Neuronal stem cell (in vitro differentiated cells): ENCODE data around the gene EPHA2.

Experiments
- DNase-seq: peaks from one replicate; pipeline ENCODE4 v3.0.0-alpha.2; 2013; ENCODE audit warnings: low spot score
- H2AFZ ChIP-seq: one replicate; pipeline ENCODE4 v1.6.1; 2013; ENCODE audit warnings: mild to moderate bottlenecking, low read length, inconsistent platforms
- H2AK5ac ChIP-seq: 2 replicates; pipeline ENCODE4 v1.6.1; 2013; ENCODE audit warnings: low read depth, mild to moderate bottlenecking, inconsistent platforms, low read length, moderate library complexity, mixed read lengths
- H2BK120ac ChIP-seq: 2 replicates; pipeline ENCODE4 v1.6.1; 2013; ENCODE audit warnings: low read depth, mild to moderate bottlenecking, inconsistent platforms, low read length, moderate library complexity, mixed read lengths
- H2BK12ac ChIP-seq: one replicate; pipeline ENCODE4 v1.6.1; 2013; ENCODE audit warnings: low read length, inconsistent platforms
- H2BK15ac ChIP-seq: 2 replicates; pipeline ENCODE4 v1.6.1; 2013; ENCODE audit warnings: mild to moderate bottlenecking, low read length, inconsistent platforms, mixed read lengths
- H2BK5ac ChIP-seq: one replicate; pipeline ENCODE4 v1.6.1; 2013; ENCODE audit warnings: inconsistent platforms, mild to moderate bottlenecking, low read length, moderate library complexity
- H3K14ac ChIP-seq: one replicate; pipeline ENCODE4 v1.6.1; 2013; ENCODE audit warnings: low read length, inconsistent platforms
- H3K18ac ChIP-seq: 2 replicates; pipeline ENCODE4 v1.6.1; 2013; ENCODE audit warnings: low read length, inconsistent platforms
- H3K23ac ChIP-seq: 2 replicates; pipeline ENCODE4 v1.6.1; 2013; ENCODE audit warnings: low read depth, mild to moderate bottlenecking, mixed read lengths, low read length, inconsistent platforms; ENCODE audit not compliant: poor library complexity
- H3K27ac ChIP-seq: replicated peaks from 3 replicates; pipeline ENCODE4 v1.5.1; 2013; ENCODE audit warnings: low read length, inconsistent platforms
- H3K27me3 ChIP-seq, 3 experiments: 2 replicates each; pipeline ENCODE4 v1.6.1; 2013; ENCODE audit warnings: low read length in 3 of 3, mild to moderate bottlenecking in 2 of 3, inconsistent platforms in 1 of 3, low read depth in 1 of 3, mixed read lengths in 1 of 3, moderate library complexity in 1 of 3; ENCODE audit not compliant: control insufficient read depth in 3 of 3, insufficient read depth in 3 of 3
- H3K36me3 ChIP-seq, 2 donors: replicated peaks in 1 of 2; 2 replicates each; pipeline ENCODE4 v1.6.1; 2013; ENCODE audit warnings: low read length in 2 of 2; ENCODE audit not compliant: control insufficient read depth in 2 of 2, insufficient read depth in 2 of 2
- H3K4ac ChIP-seq: 2 replicates; pipeline ENCODE4 v1.6.1; 2013; ENCODE audit warnings: inconsistent platforms, mild to moderate bottlenecking, low read length, moderate library complexity
- H3K4me1 ChIP-seq, 2 donors: 1 replicate in 1 of 2; 2 replicates in 1 of 2; pipeline ENCODE4 v1.6.1; 2013; ENCODE audit warnings: low read length in 2 of 2, low read depth in 1 of 2; ENCODE audit not compliant: control insufficient read depth in 2 of 2, insufficient read depth in 1 of 2
- H3K4me2 ChIP-seq: one replicate; pipeline ENCODE4 v1.6.1; 2013; ENCODE audit warnings: mild to moderate bottlenecking, low read length, inconsistent platforms; ENCODE audit not compliant: insufficient read depth, poor library complexity, severe bottlenecking
- H3K4me3 ChIP-seq, 2 donors: 2 replicates each; pipeline ENCODE4 v1.5.1; 2013; ENCODE audit warnings: low read length in 2 of 2, mild to moderate bottlenecking in 2 of 2, inconsistent platforms in 1 of 2, moderate library complexity in 1 of 2
- H3K79me1 ChIP-seq: one replicate; pipeline ENCODE4 v1.6.1; 2013; ENCODE audit warnings: low read depth, mild to moderate bottlenecking, inconsistent platforms, low read length, moderate library complexity
- H3K9ac ChIP-seq: one replicate; pipeline ENCODE4 v1.6.1; 2013; ENCODE audit warnings: mild to moderate bottlenecking, low read depth, low read length, inconsistent platforms; ENCODE audit not compliant: poor library complexity
- H3K9me3 ChIP-seq, 2 donors: replicated peaks in 1 of 2; 2 replicates each; pipeline versions ENCODE3 to v1.6.1; 2013; ENCODE audit warnings: low read length in 2 of 2, mild to moderate bottlenecking in 2 of 2, inconsistent platforms in 1 of 2, low read depth in 1 of 2, mixed read lengths in 1 of 2, moderate library complexity in 1 of 2; ENCODE audit not compliant: control insufficient read depth in 2 of 2, insufficient read depth in 1 of 2
- H4K8ac ChIP-seq: one replicate; pipeline ENCODE4 v1.6.1; 2013; ENCODE audit warnings: low read depth, mild to moderate bottlenecking, inconsistent platforms, low read length, moderate library complexity
- H4K91ac ChIP-seq: one replicate; pipeline ENCODE4 v1.6.1; 2013; ENCODE audit warnings: low read length, low read depth, mild to moderate bottlenecking, inconsistent platforms; ENCODE audit not compliant: poor library complexity
- WGBS, 2 donors: extraction: QIAGEN DNeasy Blood & Tissue Kit; methylation state at CpG; one replicate each; pipeline ENCODE4 v1.1.7; 2013; ENCODE audit warnings: missing lambda C conversion rate in 2 of 2, mixed read lengths in 1 of 2; ENCODE audit not compliant: insufficient read length in 2 of 2, insufficient replicate concordance in 1 of 2; ENCODE audit errors: extremely low coverage in 2 of 2; 5-methylcytosine and 5-hydroxymethylcytosine counted together

EPHA2 gene

GRCh38 chr1:16134066-16134801, 21.6 kb downstream of the EPHA2 start:
- Histone ChIP-seq H3K18ac (no peak overlapping the region), H3K4me2 (no peak overlapping the region), H3K14ac (no peak overlapping the region), H4K8ac (no peak overlapping the region), H3K4ac (no peak overlapping the region), H3K4me1 (no peaks in the 10 kb centered on the region), H3K9me3 (peaks cover 0 to 2% of the 10 kb centered on the region in 2 donors), H2BK12ac (no peak overlapping the region), H3K4me3 (no peak overlapping the region), H2AFZ (no peak overlapping the region), H2BK15ac (no peak overlapping the region), H4K91ac (no peak overlapping the region), H2BK120ac (no peak overlapping the region), H3K27me3 (no peaks in the 10 kb centered on the region), H3K9ac (peak overlapping the region; percentile 12), H3K36me3 (peaks cover 83 to 92% of the 10 kb centered on the region in 2 donors), H2AK5ac (no peak overlapping the region), H3K23ac (peak overlapping the region; percentile 25), H3K79me1 (peaks cover 32% of the 10 kb centered on the region), H3K27ac (no peak overlapping the region), H2BK5ac (no peak overlapping the region)
- WGBS, 2 donors, result no CpG with 5 or more reads among the region's 33 CpGs
- no peak for DNase-seq

DNA sequence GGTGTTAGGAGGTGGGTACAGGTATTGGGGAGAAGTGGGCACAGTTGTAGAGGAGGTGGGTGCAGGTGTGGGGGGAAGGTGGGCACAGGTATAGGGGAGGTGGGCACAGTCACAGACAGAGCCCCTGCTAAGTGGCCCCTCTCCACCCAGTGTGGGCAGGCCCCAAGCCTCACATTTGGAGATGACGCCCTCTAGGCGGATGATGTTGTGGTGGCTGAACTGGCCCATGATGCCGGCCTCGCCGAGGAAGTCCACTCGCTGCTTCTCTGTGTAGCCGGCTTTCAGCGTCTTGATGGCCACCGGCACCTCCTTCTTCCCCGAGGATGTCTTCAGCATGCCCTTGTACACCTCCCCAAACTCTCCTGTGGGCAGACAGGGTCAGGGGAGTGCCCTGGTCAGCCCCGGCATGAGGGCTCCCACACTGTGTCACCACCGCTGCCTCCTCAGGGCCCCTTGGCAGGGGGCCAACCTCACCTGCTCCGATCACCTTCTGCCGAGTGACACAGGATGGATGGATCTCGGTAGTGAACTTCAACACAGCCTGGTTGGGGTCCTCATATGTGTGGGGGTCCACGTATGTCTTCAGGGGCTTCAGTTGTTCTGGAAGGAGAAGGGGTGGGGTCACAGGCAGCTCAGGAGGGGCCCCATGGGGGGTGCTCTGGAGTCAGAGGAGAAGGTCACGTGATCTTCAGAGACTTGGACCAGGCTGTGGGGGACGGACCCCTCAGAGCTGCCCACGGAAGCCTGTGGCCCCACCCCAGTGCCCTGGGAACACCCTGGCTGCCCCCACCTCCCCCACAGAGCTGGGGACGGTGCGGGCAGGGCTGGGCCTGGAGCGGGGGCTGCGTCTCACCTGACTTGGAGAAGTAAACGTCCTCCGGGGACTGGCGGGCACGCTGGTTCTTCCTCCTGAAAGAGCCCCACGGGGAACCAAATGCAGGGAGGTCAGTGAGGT, 22.6 kb downstream of the EPHA2 start:
- Histone ChIP-seq H3K4me3 (no peak overlapping the region), H3K27ac (no peak overlapping the region), H2BK5ac (no peak overlapping the region), H2AFZ (no peak overlapping the region), H3K36me3 (peaks cover 82 to 92% of the 10 kb centered on the region in 2 donors), H3K4me2 (no peak overlapping the region), H2BK15ac (no peak overlapping the region), H2BK12ac (no peak overlapping the region), H3K4me1 (peaks cover 0 to 5% of the 10 kb centered on the region in 2 donors), H3K9ac (no peak overlapping the region), H3K4ac (no peak overlapping the region), H2AK5ac (no peak overlapping the region), H3K18ac (no peak overlapping the region), H3K9me3 (peaks cover 0 to 2% of the 10 kb centered on the region in 2 donors), H3K79me1 (peaks cover 25% of the 10 kb centered on the region), H3K23ac (peak overlapping the region; percentile 43), H3K27me3 (no peaks in the 10 kb centered on the region), H4K91ac (no peak overlapping the region), H2BK120ac (peak overlapping the region; percentile 28), H3K14ac (no peak overlapping the region), H4K8ac (no peak overlapping the region)
- no CpG with 5 or more reads among the region's 28 CpGs for WGBS, 2 donors
- DNase-seq, result no peak

DNA sequence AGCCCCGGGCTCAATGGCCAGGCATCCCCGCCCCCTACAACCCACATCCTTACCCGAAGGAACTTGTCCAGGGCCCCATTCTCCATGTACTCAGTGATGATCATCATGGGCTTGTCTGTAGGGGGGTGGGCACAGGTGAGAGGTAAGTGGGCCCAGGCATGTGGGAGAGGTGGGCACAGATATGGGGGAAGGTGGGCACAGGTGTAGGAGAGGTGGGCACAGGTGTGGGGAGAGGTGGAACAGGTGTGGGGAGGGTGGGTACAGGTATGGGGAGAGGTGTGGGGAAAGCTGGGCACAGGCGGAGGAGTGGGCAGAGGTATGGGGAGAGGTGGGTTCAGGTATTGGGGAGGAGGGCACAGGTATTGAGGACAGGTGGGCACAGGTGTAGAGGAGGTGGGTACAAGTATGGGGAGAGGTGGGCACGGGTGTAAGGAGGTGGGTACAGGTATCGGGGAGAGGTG, 23.5 kb downstream of the EPHA2 start:
- Histone ChIP-seq H4K8ac (no peak overlapping the region), H3K9ac (no peak overlapping the region), H3K27ac (no peak overlapping the region), H3K4me1 (peaks cover 0 to 5% of the 10 kb centered on the region in 2 donors), H2BK120ac (no peak overlapping the region), H3K18ac (no peak overlapping the region), H3K79me1 (peaks cover 21% of the 10 kb centered on the region), H3K9me3 (peaks cover 0 to 2% of the 10 kb centered on the region in 2 donors), H3K27me3 (no peaks in the 10 kb centered on the region), H3K4me3 (no peak overlapping the region), H2BK5ac (no peak overlapping the region), H2BK12ac (no peak overlapping the region), H2AK5ac (no peak overlapping the region), H2BK15ac (no peak overlapping the region), H3K23ac (peak overlapping the region; percentile 14), H3K14ac (no peak overlapping the region), H3K4ac (no peak overlapping the region), H3K4me2 (no peak overlapping the region), H3K36me3 (peaks cover 82 to 91% of the 10 kb centered on the region in 2 donors), H2AFZ (no peak overlapping the region), H4K91ac (no peak overlapping the region)
- no CpG with 5 or more reads among the region's 6 CpGs for WGBS, 2 donors
- no peak for DNase-seq
